ENCODE measurements around the gene OPCML.

DNA sequence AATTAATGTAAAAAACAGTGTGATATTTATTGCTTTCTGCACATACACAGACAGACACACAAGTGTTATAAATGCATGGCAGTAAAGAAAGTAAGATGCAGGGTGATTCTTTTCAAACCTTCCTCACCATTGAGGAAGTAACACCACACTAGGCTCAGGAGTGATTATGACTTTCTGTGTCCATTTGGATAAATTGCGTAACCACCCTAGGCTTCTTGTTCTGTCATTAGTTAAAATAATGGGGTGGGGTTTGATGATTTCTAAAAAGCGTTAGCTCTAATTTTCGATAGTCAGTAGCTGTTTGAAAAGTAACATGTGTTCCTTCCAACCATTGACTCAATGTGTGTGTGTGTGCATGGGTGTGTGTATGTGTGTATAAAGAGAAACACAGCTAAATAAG is 1081.7 kb downstream of the OPCML start:
- TF ChIP-seq CTCF (IDR thresholded peaks at IDR 0.05; ENCODE audit: insufficient read depth, low read length) (no peak), POLR2AphosphoS5 (IDR thresholded peaks at IDR 0.05; ENCODE audit: low read depth) (no peak)
- TF ChIP-seq, protein P1, sequence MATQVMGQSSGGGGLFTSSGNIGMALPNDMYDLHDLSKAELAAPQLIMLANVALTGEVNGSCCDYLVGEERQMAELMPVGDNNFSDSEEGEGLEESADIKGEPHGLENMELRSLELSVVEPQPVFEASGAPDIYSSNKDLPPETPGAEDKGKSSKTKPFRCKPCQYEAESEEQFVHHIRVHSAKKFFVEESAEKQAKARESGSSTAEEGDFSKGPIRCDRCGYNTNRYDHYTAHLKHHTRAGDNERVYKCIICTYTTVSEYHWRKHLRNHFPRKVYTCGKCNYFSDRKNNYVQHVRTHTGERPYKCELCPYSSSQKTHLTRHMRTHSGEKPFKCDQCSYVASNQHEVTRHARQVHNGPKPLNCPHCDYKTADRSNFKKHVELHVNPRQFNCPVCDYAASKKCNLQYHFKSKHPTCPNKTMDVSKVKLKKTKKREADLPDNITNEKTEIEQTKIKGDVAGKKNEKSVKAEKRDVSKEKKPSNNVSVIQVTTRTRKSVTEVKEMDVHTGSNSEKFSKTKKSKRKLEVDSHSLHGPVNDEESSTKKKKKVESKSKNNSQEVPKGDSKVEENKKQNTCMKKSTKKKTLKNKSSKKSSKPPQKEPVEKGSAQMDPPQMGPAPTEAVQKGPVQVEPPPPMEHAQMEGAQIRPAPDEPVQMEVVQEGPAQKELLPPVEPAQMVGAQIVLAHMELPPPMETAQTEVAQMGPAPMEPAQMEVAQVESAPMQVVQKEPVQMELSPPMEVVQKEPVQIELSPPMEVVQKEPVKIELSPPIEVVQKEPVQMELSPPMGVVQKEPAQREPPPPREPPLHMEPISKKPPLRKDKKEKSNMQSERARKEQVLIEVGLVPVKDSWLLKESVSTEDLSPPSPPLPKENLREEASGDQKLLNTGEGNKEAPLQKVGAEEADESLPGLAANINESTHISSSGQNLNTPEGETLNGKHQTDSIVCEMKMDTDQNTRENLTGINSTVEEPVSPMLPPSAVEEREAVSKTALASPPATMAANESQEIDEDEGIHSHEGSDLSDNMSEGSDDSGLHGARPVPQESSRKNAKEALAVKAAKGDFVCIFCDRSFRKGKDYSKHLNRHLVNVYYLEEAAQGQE (IDR thresholded peaks at IDR 0.05; ENCODE audit: insufficient replicate concordance, low read depth): no peak

All from HL-60 (cell line).